Neural cell (in vitro differentiated cells): ENCODE results near the gene GRK1. TPM values are rescaled to one million over a fixed set of nuclear protein-coding genes. Genes with fewer than 3 reads are reported as not detected.

Experiments used
- H2AFZ ChIP-seq: fragments of 200-600, 300-800 bp; sonication (generic), shearing (Covaris generic); 2 replicates; pipeline ENCODE4 v1.6.0; 2014; ENCODE audit warnings: low read depth, mild to moderate bottlenecking, antibody characterized with exemption, low read length, moderate library complexity
- H3F3A ChIP-seq: fragments of 200-600 bp; shearing (Covaris generic); 2 replicates; pipeline ENCODE4 v1.6.1; 2016; ENCODE audit warnings: mild to moderate bottlenecking, moderate library complexity, mixed read lengths, antibody characterized with exemption, low read length; ENCODE audit not compliant: insufficient read depth, poor library complexity, severe bottlenecking
- H3K27ac ChIP-seq: fragments of 200-600, 300-800 bp; sonication (generic), shearing (Covaris generic); 2 replicates; pipeline ENCODE4 v1.5.1; 2014; ENCODE audit warnings: mild to moderate bottlenecking, low read length, moderate library complexity
- H3K27me3 ChIP-seq: fragments of 300-800, 200-600 bp; sonication (generic), shearing (Covaris generic); 2 replicates; pipeline ENCODE4 v1.6.0; 2014; ENCODE audit warnings: mild to moderate bottlenecking, low read depth, low read length, moderate library complexity; ENCODE audit not compliant: insufficient read depth
- H3K36me3 ChIP-seq: fragments of 300-800, 200-600 bp; sonication (generic), shearing (Covaris generic); 2 replicates; pipeline ENCODE4 v1.5.1; 2014; ENCODE audit warnings: mild to moderate bottlenecking, antibody characterized with exemption, low read length, moderate library complexity; ENCODE audit not compliant: insufficient read depth
- H3K4me2 ChIP-seq: fragments of 300-800, 200-600 bp; sonication (generic), shearing (Covaris generic); 2 replicates; pipeline ENCODE4 v1.6.0; 2014; ENCODE audit warnings: mild to moderate bottlenecking, low read length
- H3K4me3 ChIP-seq: fragments of 300-800, 200-600 bp; sonication (generic), shearing (Covaris generic); 2 replicates; pipeline ENCODE4 v1.5.1; 2014; ENCODE audit warnings: mild to moderate bottlenecking, low read length, moderate library complexity
- H3K79me2 ChIP-seq: fragments of 200-600 bp; shearing (Covaris generic); replicated peaks from 2 replicates; pipeline ENCODE4 v1.6.0; 2014; ENCODE audit warnings: mild to moderate bottlenecking, low read length, moderate library complexity; ENCODE audit not compliant: insufficient read depth
- H3K9ac ChIP-seq: fragments of 300-800, 200-600 bp; sonication (generic), shearing (Covaris generic); 2 replicates; pipeline ENCODE4 v1.6.1; 2016; ENCODE audit warnings: mild to moderate bottlenecking, low read length, mixed read lengths
- H3K9me2 ChIP-seq: fragments of 200-600 bp; shearing (Covaris generic); 2 replicates; pipeline ENCODE4 v1.6.1; 2016; ENCODE audit warnings: mild to moderate bottlenecking, low read length, mixed read lengths; ENCODE audit not compliant: insufficient read depth
- H3K9me3 ChIP-seq: fragments of 200-600, 300-800 bp; sonication (generic), shearing (Covaris generic); 2 replicates; pipeline ENCODE4 v1.6.1; 2016; ENCODE audit warnings: mild to moderate bottlenecking, mixed run types, low read length, moderate library complexity, mixed read lengths
- H4K20me1 ChIP-seq: fragments of 200-600 bp; shearing (Covaris generic); 2 replicates; pipeline ENCODE4 v1.6.1; 2016; ENCODE audit warnings: mild to moderate bottlenecking, mixed run types; ENCODE audit not compliant: insufficient read depth
- EP300 ChIP-seq: fragments of 450-650 bp; conservative IDR thresholded peaks from 2 replicates; pipeline ENCODE4 v1.6.1; 2014; ENCODE audit warnings: antibody characterized with exemption, mild to moderate bottlenecking, moderate library complexity; ENCODE audit not compliant: poor library complexity, severe bottlenecking
- EZH2 ChIP-seq: fragments of 200-600, 300-800 bp; shearing (Covaris generic), sonication (generic); IDR thresholded peaks from 2 replicates; pipeline ENCODE4 v1.6.1; 2014; ENCODE audit warnings: antibody characterized with exemption, low read length, borderline replicate concordance, mild to moderate bottlenecking; ENCODE audit not compliant: insufficient read depth, poor library complexity, severe bottlenecking
- MXI1 ChIP-seq: fragments of 450-650 bp; conservative IDR thresholded peaks from 2 replicates; pipeline ENCODE4 v1.6.1; 2014; ENCODE audit warnings: antibody characterized with exemption, mild to moderate bottlenecking; ENCODE audit not compliant: poor library complexity, severe bottlenecking
- POLR2AphosphoS5 ChIP-seq: IDR thresholded peaks from 2 replicates; pipeline ENCODE4 v1.6.1; 2012
- RAD21 ChIP-seq: fragments of 450-650 bp; conservative IDR thresholded peaks from 2 replicates; pipeline ENCODE4 v1.6.1; 2014; ENCODE audit warnings: antibody characterized with exemption, mild to moderate bottlenecking, moderate library complexity
- REST ChIP-seq: IDR thresholded peaks from 2 replicates; pipeline ENCODE4 v1.6.1; 2012; ENCODE audit warnings: borderline replicate concordance
- SMC3 ChIP-seq: fragments of 450-650 bp; conservative IDR thresholded peaks from 2 replicates; pipeline ENCODE4 v1.6.1; 2014; ENCODE audit warnings: antibody characterized with exemption, mild to moderate bottlenecking, moderate library complexity; ENCODE audit not compliant: poor library complexity
- TAF1 ChIP-seq: IDR thresholded peaks from 2 replicates; pipeline ENCODE4 v1.6.1; 2012; ENCODE audit warnings: low read depth
- polyA plus RNA-seq: library from polyadenylated mRNA; depleted of rRNA; stranded (reverse); fragments of >200 nt; gene quantifications from 2 replicates; pipeline ENCODE4 v1.2.3, GENCODE V29; 2014
- TF ChIP-seq, protein P1 (sequence below): fragments of 450-650 bp; IDR thresholded peaks from 2 replicates; pipeline ENCODE4 v1.5.1; 2014; ENCODE audit warnings: antibody characterized with exemption, mild to moderate bottlenecking, moderate library complexity; ENCODE audit not compliant: poor library complexity, severe bottlenecking

The GRK1 gene
- polyA plus RNA-seq, 1 donor from 2014 or later: 0.06 TPM

GRCh38 chr13:113761136-113761535, 94.1 kb downstream of the GRK1 start (continued):
- TF ChIP-seq SMC3 (no peak), EP300 (no peak), MXI1 (no peak)

DNA sequence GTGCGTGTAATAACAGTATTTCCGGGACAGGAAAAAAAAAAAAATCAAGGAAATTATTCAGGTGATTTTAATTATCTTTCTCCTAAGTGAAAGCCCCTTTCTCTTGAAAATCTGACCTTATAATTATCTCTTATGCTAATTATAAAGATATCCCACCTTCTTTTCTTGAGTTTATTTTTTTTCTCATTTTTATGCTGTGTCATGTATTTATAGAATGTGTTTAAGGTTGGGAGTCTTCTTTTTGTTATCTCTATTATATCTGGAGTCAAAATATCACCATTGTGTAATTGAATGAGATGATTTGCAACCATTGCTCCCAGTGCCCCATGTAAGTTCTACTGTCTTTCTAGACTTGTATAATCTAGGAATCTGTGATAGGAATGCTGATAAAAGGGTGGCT, 95.1 kb downstream of the GRK1 start:
- Histone ChIP-seq H3K27me3 (peaks cover 34% of the 10 kb centered on the region), H4K20me1 (no peaks in the 10 kb centered on the region), H3K9me2 (no peaks in the 10 kb centered on the region), H3K9me3 (no peaks in the 10 kb centered on the region), H3K4me2 (no peak overlapping the region), H3K79me2 (no peaks in the 10 kb centered on the region), H3K4me3 (no peak overlapping the region), H3K9ac (no peak overlapping the region), H3F3A (peaks cover 6% of the 10 kb centered on the region), H3K36me3 (no peaks in the 10 kb centered on the region), H2AFZ (no peak overlapping the region), H3K27ac (no peak overlapping the region)
- TF ChIP-seq SMC3: no peak
- no peak for TF ChIP-seq EP300
- no peak for TF ChIP-seq POLR2AphosphoS5
- no peak for TF ChIP-seq RAD21
- TF ChIP-seq MXI1: no peak
- TF ChIP-seq, protein P1, sequence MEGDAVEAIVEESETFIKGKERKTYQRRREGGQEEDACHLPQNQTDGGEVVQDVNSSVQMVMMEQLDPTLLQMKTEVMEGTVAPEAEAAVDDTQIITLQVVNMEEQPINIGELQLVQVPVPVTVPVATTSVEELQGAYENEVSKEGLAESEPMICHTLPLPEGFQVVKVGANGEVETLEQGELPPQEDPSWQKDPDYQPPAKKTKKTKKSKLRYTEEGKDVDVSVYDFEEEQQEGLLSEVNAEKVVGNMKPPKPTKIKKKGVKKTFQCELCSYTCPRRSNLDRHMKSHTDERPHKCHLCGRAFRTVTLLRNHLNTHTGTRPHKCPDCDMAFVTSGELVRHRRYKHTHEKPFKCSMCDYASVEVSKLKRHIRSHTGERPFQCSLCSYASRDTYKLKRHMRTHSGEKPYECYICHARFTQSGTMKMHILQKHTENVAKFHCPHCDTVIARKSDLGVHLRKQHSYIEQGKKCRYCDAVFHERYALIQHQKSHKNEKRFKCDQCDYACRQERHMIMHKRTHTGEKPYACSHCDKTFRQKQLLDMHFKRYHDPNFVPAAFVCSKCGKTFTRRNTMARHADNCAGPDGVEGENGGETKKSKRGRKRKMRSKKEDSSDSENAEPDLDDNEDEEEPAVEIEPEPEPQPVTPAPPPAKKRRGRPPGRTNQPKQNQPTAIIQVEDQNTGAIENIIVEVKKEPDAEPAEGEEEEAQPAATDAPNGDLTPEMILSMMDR: no peak
- no peak for TF ChIP-seq REST
- no peak for TF ChIP-seq TAF1
- TF ChIP-seq EZH2: no peak

DNA sequence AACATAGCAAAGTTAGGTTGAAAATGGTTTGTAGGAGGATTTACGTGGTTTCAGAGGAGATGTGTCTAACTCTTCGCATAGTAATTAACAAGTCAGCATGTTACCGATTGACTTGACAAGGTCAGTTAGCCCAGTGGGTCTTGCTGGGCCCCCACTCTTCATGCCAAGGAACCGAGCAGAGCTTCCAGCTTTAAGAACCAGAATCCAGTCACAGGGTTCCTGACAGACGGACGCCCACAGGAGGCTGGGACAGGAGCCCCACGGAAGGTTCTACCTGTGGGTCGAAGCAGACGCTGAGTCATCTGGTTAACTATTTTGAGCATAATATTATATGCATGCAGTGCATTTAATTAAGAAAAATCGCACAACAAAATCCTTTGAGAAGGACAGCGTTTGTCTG, 95.5 kb downstream of the GRK1 start:
- no peak overlapping the region for H3K4me2 ChIP-seq
- H3K9ac ChIP-seq: no peak overlapping the region
- no peaks in the 10 kb centered on the region for H3K79me2 ChIP-seq
- H3K9me2 ChIP-seq: no peaks in the 10 kb centered on the region
- H3K27ac ChIP-seq: no peak overlapping the region
- no peak overlapping the region for H3K4me3 ChIP-seq
- no peak for TF ChIP-seq RAD21
- TF ChIP-seq, protein P1: no peak
- TF ChIP-seq TAF1: no peak
- no peak for TF ChIP-seq SMC3
- TF ChIP-seq REST: no peak
- no peak for TF ChIP-seq MXI1
- H2AFZ ChIP-seq: no peak overlapping the region
- H3K27me3 ChIP-seq: peaks cover 34% of the 10 kb centered on the region
- no peaks in the 10 kb centered on the region for H4K20me1 ChIP-seq
- H3F3A ChIP-seq: peaks cover 6% of the 10 kb centered on the region
- H3K36me3 ChIP-seq: no peaks in the 10 kb centered on the region
- H3K9me3 ChIP-seq: no peaks in the 10 kb centered on the region
